HUES64 (cell line): ENCODE results near the gene DLG5.

ENCODE experiments used
- H3K27ac ChIP-seq: 2 replicates; pipeline ENCODE4 v1.7.0; 2013; ENCODE audit warnings: low read depth, low read length, inconsistent platforms
- H3K27me3 ChIP-seq: 2 replicates; pipeline ENCODE4 v1.6.1; 2013; ENCODE audit warnings: mild to moderate bottlenecking, low read length; ENCODE audit not compliant: insufficient read depth
- H3K36me3 ChIP-seq: 2 replicates; pipeline ENCODE4 v1.6.1; 2013; ENCODE audit warnings: mild to moderate bottlenecking, low read length; ENCODE audit not compliant: insufficient read depth
- H3K4me1 ChIP-seq: 2 replicates; pipeline ENCODE4 v1.6.1; 2013; ENCODE audit warnings: mild to moderate bottlenecking, low read length, moderate library complexity; ENCODE audit not compliant: insufficient read depth
- H3K4me3 ChIP-seq: 2 replicates; pipeline ENCODE4 v1.5.1; 2013; ENCODE audit warnings: mild to moderate bottlenecking, low read length, moderate library complexity
- H3K9ac ChIP-seq: 2 replicates; pipeline ENCODE4 v1.6.1; 2013; ENCODE audit warnings: mild to moderate bottlenecking, low read depth, low read length
- H3K9me3 ChIP-seq: 2 replicates; pipeline ENCODE4 v1.6.1; 2013; ENCODE audit warnings: low read depth, low read length; ENCODE audit not compliant: insufficient read depth
- WGBS: fragments of 150-250, 120-280 bp; methylation state at CpG from one replicate; pipeline ENCODE4 v1.1.7; 2013; ENCODE audit warnings: missing lambda C conversion rate; 5-methylcytosine and 5-hydroxymethylcytosine counted together

The DLG5 gene

DNA sequence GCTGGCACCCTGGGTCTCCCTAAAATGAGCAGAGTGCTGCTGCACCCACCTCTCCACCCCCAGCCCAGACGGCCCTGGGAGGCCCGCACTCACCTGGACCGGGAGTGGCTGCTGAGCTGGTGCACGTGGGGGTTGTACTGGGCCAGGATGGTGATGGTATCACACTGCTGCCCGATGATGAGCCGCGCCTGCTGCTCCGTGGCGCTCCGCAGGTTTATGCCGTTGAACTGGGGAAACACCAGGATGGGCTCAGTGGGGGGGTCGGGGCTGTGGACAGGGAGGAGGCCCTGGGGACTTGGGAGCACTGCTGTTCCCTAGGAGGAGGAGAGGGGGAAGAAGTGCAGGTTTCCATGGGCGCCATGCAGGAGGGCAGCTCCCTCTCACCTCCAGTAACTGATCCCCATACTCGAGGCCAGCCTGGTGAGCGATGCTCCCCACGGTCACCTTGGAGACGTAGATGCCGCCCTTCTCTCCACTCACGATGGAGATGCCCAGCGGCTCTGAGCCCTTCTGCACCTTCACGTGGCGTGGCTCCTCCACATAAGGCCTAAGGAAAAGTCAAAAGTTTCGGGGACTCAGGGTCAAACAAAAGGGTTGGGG lies 114.6 kb downstream of the DLG5 start:
- Histone ChIP-seq H3K4me1 (no peaks in the 10 kb centered on the region), H3K9ac (no peak overlapping the region), H3K27ac (no peak overlapping the region), H3K4me3 (no peak overlapping the region), H3K9me3 (no peaks in the 10 kb centered on the region), H3K27me3 (no peaks in the 10 kb centered on the region), H3K36me3 (peaks cover 91% of the 10 kb centered on the region)
- whole genome bisulfite sequencing = 95% methylated on average over 23 of the region's 23 CpGs

- Histone ChIP-seq H3K4me3 (no peak overlapping the region), H3K4me1 (no peaks in the 10 kb centered on the region), H3K27ac (no peak overlapping the region), H3K9me3 (no peaks in the 10 kb centered on the region), H3K36me3 (peaks cover 91% of the 10 kb centered on the region), H3K27me3 (no peaks in the 10 kb centered on the region), H3K9ac (no peak overlapping the region)
- WGBS = 96% methylated on average over 23 of the region's 23 CpGs
Observed at GRCh38 chr10:77810446-77811335, 115.9 kb downstream of the DLG5 start.

GRCh38 chr10:77809336-77809735 lies 117.2 kb downstream of the DLG5 start:
- Histone ChIP-seq H3K4me1 (no peaks in the 10 kb centered on the region), H3K36me3 (peaks cover 93% of the 10 kb centered on the region), H3K9ac (no peak overlapping the region), H3K27ac (no peak overlapping the region), H3K4me3 (no peak overlapping the region), H3K9me3 (no peaks in the 10 kb centered on the region), H3K27me3 (no peaks in the 10 kb centered on the region)
- WGBS = 96% methylated on average over 8 of the region's 8 CpGs

DNA sequence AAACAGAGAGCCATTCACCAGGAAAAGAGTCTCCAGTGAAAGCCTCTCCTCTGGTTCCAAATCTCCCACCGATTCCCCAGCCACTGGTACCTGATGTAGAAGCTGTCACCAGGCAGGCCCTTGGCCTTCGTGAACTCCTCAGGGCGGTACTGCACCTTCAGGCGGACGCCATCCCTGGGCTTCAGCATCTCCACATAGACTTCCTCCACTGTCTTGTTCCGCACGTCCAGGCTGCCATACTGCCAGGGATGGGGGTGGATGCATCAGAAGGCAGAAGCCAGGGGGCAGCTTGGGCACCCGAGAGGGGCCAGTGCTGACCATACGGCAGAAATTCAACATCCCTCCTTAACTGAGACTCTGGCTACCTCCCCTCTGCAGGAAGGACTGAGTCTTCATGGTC lies 118.8 kb downstream of the DLG5 start:
- 96% methylated on average over 9 of the region's 9 CpGs for WGBS
- Histone ChIP-seq H3K27me3 (no peaks in the 10 kb centered on the region), H3K9ac (no peak overlapping the region), H3K9me3 (no peaks in the 10 kb centered on the region), H3K27ac (no peak overlapping the region), H3K36me3 (peaks cover 93% of the 10 kb centered on the region), H3K4me3 (no peak overlapping the region), H3K4me1 (peaks cover 7% of the 10 kb centered on the region)

- no peaks in the 10 kb centered on the region for H3K9me3 ChIP-seq
- H3K4me3 ChIP-seq = no peak overlapping the region
- H3K27ac ChIP-seq = no peak overlapping the region
- no peaks in the 10 kb centered on the region for H3K27me3 ChIP-seq
- H3K4me1 ChIP-seq = peaks cover 16% of the 10 kb centered on the region
- no peak overlapping the region for H3K9ac ChIP-seq
- WGBS = 92% methylated on average over 19 of the region's 19 CpGs
- H3K36me3 ChIP-seq = peaks cover 87% of the 10 kb centered on the region
Observed at GRCh38 chr10:77806511-77807157, 119.9 kb downstream of the DLG5 start.

- H3K9ac ChIP-seq = no peak overlapping the region
- no peak overlapping the region for H3K27ac ChIP-seq
- H3K4me3 ChIP-seq = no peak overlapping the region
- WGBS = 92% methylated on average over 14 of the region's 14 CpGs
- no peaks in the 10 kb centered on the region for H3K27me3 ChIP-seq
- H3K36me3 ChIP-seq = peaks cover 83% of the 10 kb centered on the region
- H3K9me3 ChIP-seq = no peaks in the 10 kb centered on the region
- H3K4me1 ChIP-seq = peaks cover 26% of the 10 kb centered on the region
Observed at GRCh38 chr10:77805676-77806075, 120.9 kb downstream of the DLG5 start.

- Histone ChIP-seq H3K36me3 (peaks cover 81% of the 10 kb centered on the region), H3K27ac (peak overlapping the region; percentile 33; the same call in 1 of the 2 replicates), H3K9me3 (no peaks in the 10 kb centered on the region), H3K9ac (no peak overlapping the region), H3K4me1 (peaks cover 27% of the 10 kb centered on the region), H3K4me3 (no peak overlapping the region), H3K27me3 (no peaks in the 10 kb centered on the region)
- 91% methylated on average over 3 of the region's 3 CpGs for WGBS
Observed at GRCh38 chr10:77804371-77804770, 122.2 kb downstream of the DLG5 start.

DNA sequence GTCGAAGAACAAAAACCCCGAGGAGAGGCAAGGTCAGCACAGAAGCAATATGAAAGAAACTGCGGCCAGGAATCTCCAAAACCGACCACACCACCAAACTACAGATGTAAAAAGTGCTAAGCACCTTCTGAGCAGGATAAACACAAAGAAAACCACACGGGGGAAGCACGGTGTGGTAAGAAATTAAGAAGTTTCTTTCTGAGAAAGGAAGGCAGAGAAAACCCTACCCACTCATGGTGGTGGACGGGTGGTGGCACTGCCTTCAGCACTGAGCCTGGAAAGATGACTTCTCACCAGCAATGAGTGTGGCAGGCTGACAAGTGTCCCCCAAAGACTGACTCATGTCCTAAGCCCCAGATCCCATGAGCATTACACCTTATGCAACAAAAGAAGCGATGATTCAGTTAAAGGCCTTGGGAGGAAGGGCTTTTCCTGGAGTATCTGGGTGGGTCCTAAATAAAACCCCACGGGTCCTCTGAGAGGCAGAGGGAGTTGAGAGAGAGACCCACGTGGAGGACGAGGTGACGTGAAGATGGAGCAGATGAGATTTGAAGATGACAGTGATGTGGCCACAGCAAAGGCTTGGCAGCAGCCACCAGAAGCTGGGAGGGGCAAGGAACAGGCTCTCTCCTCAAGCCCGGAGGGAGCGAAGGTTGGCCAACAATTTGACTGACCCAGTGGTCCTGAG lies 124.9 kb downstream of the DLG5 start:
- peak overlapping the region; percentile 62 for H3K27ac ChIP-seq
- peaks cover 80% of the 10 kb centered on the region for H3K36me3 ChIP-seq
- no peaks in the 10 kb centered on the region for H3K9me3 ChIP-seq
- no peak overlapping the region for H3K9ac ChIP-seq
- H3K4me1 ChIP-seq = peaks cover 27% of the 10 kb centered on the region
- no peak overlapping the region for H3K4me3 ChIP-seq
- 83% methylated on average over 12 of the region's 14 CpGs for WGBS
- H3K27me3 ChIP-seq = no peaks in the 10 kb centered on the region

- H3K27me3 ChIP-seq = no peaks in the 10 kb centered on the region
- H3K4me3 ChIP-seq = no peak overlapping the region
- H3K27ac ChIP-seq = peak overlapping the region; percentile 62
- WGBS = 92% methylated on average over 5 of the region's 5 CpGs
- no peaks in the 10 kb centered on the region for H3K9me3 ChIP-seq
- no peak overlapping the region for H3K9ac ChIP-seq
- H3K4me1 ChIP-seq = peaks cover 27% of the 10 kb centered on the region
- peaks cover 81% of the 10 kb centered on the region for H3K36me3 ChIP-seq
Observed at GRCh38 chr10:77800738-77801266, 125.8 kb downstream of the DLG5 start.

GRCh38 chr10:77800320-77800719 lies 126.2 kb downstream of the DLG5 start:
- Histone ChIP-seq H3K9me3 (no peaks in the 10 kb centered on the region), H3K9ac (no peak overlapping the region), H3K27ac (0 out of 2 replicates have a peak overlapping the region, but pooled peaks have one; percentile 62), H3K36me3 (peaks cover 81% of the 10 kb centered on the region), H3K27me3 (no peaks in the 10 kb centered on the region), H3K4me3 (no peak overlapping the region), H3K4me1 (peaks cover 27% of the 10 kb centered on the region)
- WGBS = 91% methylated on average over 13 of the region's 13 CpGs
